GM18861 (cell line): Measurements from ENCODE around the gene ADGRG1.

ENCODE experiments used
- ATAC-seq: cut with Tn5 transposase; IDR thresholded peaks from one replicate; pipeline ENCODE4 v1.9.1; 2021; ENCODE audit not compliant: unreplicated experiment

The ADGRG1 gene

GRCh38 chr16:57682809-57683635, 54.6 kb downstream of the ADGRG1 start:
- ATAC-seq, result no peak

- ATAC-seq, result no peak
Measured at GRCh38 chr16:57683636-57684545, 55.5 kb downstream of the ADGRG1 start.

GRCh38 chr16:57684626-57685358, 56.4 kb downstream of the ADGRG1 start:
- no peak for ATAC-seq

- ATAC-seq, result no peak
Measured at GRCh38 chr16:57685633-57686032, 57.2 kb downstream of the ADGRG1 start.

- ATAC-seq, result no peak
Measured at GRCh38 chr16:57686577-57686976, 58.1 kb downstream of the ADGRG1 start.

GRCh38 chr16:57687363-57687929, 59.0 kb downstream of the ADGRG1 start:
- no peak for ATAC-seq

GRCh38 chr16:57688487-57688986, 60.1 kb downstream of the ADGRG1 start:
- ATAC-seq, result no peak

- no peak for ATAC-seq
Measured at GRCh38 chr16:57688987-57689761, 60.7 kb downstream of the ADGRG1 start.

- no peak for ATAC-seq
Measured at GRCh38 chr16:57689762-57690558, 61.5 kb downstream of the ADGRG1 start.

GRCh38 chr16:57690782-57691471, 62.5 kb downstream of the ADGRG1 start:
- no peak for ATAC-seq

- ATAC-seq, result no peak
Measured at GRCh38 chr16:57692636-57693035, 64.2 kb downstream of the ADGRG1 start.

GRCh38 chr16:57693550-57693949, 65.1 kb downstream of the ADGRG1 start:
- ATAC-seq, result no peak

- ATAC-seq, result no peak
Measured at GRCh38 chr16:57694231-57694724, 65.8 kb downstream of the ADGRG1 start.

- ATAC-seq, result no peak
Measured at GRCh38 chr16:57694725-57695679, 66.6 kb downstream of the ADGRG1 start, which contains the start of gene DRC7. Gene DRC7 (plus strand): TSS chr16:57694806. CDS start chr16:57697950, 3,144 bp downstream.

- no peak for ATAC-seq
Measured at GRCh38 chr16:57695680-57696069, 67.2 kb downstream of the ADGRG1 start.

GRCh38 chr16:57696240-57696639, 67.8 kb downstream of the ADGRG1 start:
- ATAC-seq, result no peak

- no peak for ATAC-seq
Measured at GRCh38 chr16:57697896-57698537, 69.6 kb downstream of the ADGRG1 start.
